Mesenteric fat pad (tissue), 1 donor: ENCODE measurements around the gene ROBO3. TPM values are rescaled to one million over a fixed set of nuclear protein-coding genes. Genes with fewer than 3 reads are reported as not detected.

Experiments used
- DNase-seq: peaks from one replicate; pipeline ENCODE4 v3.0.0-alpha.2; 2020; ENCODE audit warnings: low spot score
- total RNA-seq: library from RNA; stranded (reverse); fragmentation: NEBNext Ultra II Directional; extraction: Animal tissue kit (Norgen Biotek cat#: 25700); gene quantifications from one replicate; pipeline ENCODE4 v1.2.1, GENCODE V29; 2021
- donor health status: DM: yes; HTN: yes; CAD: no.

ROBO3 gene
- total RNA-seq, 1 donor from 2014 or later = 14.8 TPM

DNA sequence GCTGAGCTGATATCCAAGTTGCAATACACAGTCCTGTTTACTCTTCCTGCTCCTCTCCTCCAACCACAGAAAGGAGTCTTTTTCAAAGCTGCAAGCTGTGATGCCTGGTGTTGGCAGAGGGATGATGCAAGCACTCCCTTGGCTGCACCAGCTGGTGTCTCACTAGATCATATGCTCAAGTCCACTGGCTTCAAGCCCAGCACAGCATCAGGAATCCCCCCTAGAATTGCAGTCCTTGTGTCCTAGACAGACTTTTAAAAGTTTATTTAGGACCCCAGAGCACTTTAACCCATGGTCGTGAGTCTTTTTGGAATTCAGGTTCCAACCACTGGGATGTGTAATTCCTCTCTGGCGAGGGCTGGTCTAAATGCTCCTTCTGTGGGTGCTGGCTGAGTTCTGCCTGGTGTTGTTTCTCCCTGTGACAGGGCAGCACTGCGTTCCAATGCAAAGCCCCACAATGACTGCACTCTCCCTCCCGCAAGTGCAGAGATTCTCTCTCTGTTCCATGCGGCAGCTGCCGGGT is 51.9 kb downstream of the ROBO3 start:
- no peak for DNase-seq

GRCh38 chr11:124918950-124919349 is 53.7 kb downstream of the ROBO3 start, which contains the start of gene HEPN1:
Gene HEPN1, plus strand, starts transcription at chr11:124919250.
- DNase-seq = no peak

DNA sequence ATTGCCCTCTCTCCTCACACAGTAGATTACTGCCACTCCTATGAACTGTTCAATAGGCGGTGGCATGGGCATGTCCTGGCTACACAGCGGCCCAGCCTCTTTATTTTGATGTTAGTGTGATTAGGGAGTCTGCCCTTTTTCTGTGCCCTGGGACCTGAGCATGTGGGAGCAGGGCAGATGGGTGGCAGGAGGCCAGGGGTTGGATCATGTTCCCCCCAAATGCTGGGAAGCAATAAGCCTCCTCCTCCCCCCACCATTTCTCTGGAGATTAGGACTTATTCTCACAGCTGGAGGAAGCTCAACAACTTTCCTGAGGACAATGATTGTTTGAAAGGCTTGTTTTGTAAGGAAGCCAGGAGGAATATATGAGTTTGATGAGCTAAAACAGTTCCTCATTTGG is 54.7 kb downstream of the ROBO3 start:
- DNase-seq = no peak

GRCh38 chr11:124920356-124920755 is 55.1 kb downstream of the ROBO3 start:
- no peak for DNase-seq

DNA sequence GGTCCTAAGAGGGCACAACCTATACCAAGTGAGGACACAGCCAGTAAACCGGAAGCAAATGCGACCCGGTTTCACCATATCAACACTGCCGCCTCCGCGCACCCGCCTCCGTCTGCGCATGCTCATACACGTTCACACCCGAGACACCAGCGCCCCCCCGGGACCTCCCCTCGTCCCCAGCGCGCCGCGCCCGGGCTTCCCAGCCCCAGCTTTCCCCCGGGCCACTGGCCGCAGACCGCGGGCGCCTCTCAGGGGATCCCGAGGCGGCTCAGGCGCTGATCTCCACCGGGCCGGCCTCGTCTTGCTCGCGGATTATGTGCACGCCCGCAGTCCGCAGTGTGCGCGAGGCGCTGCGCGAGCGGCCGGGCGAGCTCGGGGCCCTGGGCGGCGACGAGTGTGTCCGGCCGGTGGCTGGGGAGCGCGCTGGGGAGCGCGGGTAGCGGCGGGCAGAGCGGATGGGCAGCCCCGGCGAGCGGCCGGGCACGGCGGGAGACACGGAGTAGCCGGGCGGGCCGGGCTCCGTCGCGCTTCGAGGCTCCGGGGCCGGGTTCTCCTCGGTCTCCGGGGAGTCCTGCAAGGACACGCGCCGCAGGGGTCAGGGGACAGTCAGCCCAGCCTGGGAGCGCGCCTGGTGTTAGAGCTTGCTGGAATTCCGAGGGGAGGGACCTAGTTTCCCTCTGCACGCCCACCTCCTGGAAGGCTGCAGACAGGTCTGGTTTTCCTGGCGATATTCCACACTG is 55.8 kb downstream of the ROBO3 start:
- DNase-seq = no peak

GRCh38 chr11:124922831-124923230 is 57.6 kb downstream of the ROBO3 start:
- DNase-seq = no peak

DNA sequence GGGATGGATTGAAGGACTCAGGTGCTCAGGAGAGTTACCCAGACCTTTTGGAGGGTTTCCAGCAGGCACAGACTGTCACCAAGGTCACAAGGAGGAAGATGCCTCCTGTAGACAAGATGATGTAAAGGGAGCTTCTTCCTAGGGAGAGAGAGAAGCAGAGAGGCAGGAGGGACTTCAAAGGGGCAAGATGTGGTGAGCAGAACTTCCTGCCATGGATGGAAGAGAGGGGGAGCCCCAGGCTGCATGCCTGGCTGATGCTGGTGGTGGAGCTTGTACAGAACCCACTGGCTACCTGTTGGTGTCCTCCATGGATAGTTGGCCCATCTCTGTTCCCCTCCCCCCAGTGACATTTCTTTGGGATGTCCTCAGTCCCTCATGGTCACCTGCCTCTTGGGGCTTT is 58.1 kb downstream of the ROBO3 start:
- DNase-seq = no peak

GRCh38 chr11:124928942-124929665 is 63.9 kb downstream of the ROBO3 start:
- no peak for DNase-seq

GRCh38 chr11:124930799-124931198 is 65.6 kb downstream of the ROBO3 start:
- no peak for DNase-seq

Other genes with a start within 250 kb of the ROBO3 start
- 32.7 TPM for gene TBRG1, start 242.6 kb upstream of the ROBO3 start, total RNA-seq
- 28.2 TPM for gene SIAE, start 191.7 kb upstream of the ROBO3 start, total RNA-seq
- gene SPA17, start 191.5 kb upstream of the ROBO3 start, total RNA-seq = 4.0 TPM
- gene NRGN, start 125.5 kb upstream of the ROBO3 start, total RNA-seq = 4.0 TPM
- gene VSIG2, start 113.2 kb upstream of the ROBO3 start, total RNA-seq = 2.0 TPM
- 84.0 TPM for gene ESAM, start 103.1 kb upstream of the ROBO3 start, total RNA-seq
- 11.3 TPM for gene MSANTD2, start 65.0 kb upstream of the ROBO3 start, total RNA-seq
- gene ROBO4, start 32.4 kb downstream of the ROBO3 start, total RNA-seq = 70.9 TPM
- not detected for gene HEPN1, start 53.8 kb downstream of the ROBO3 start, total RNA-seq
- 33.4 TPM for gene HEPACAM, start 70.6 kb downstream of the ROBO3 start, total RNA-seq
- 0.93 TPM for gene CCDC15, start 88.8 kb downstream of the ROBO3 start, total RNA-seq
- 17.5 TPM for gene SLC37A2, start 197.9 kb downstream of the ROBO3 start, total RNA-seq
- 24.6 TPM for gene TMEM218, start 246.2 kb downstream of the ROBO3 start, total RNA-seq